NCI-H526 (cell line): ENCODE results near the gene AFF2.
"Not testable (repeated sequence)": the region's sequence is repeated elsewhere in the genome, so short reads cannot be mapped to it uniquely, and the experiment has no call there.

Experiments used
- DNase-seq, 2 experiments: peaks; one replicate each; lab custom pipeline; 2025; lab: John Stamatoyannopoulos, UW

AFF2 gene

DNA sequence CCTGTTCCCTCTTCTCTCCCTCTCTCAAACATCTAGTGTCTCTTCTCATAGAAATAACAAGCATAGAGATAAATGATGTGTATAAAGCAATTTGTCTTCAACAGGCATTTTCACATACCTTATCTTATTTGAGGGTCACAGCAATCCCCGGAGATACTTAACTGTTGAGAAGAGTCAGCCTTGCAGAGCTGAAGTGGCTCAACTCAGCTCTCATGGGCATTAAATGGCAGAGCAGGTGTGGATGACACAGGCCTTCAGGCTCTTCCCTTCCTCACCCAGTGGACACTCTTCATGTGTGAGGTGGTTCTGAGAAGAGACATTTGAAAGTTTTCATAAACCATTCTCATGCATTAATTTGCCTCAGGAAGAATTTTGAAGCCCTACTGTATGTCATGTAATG is 134.2 kb downstream of the AFF2 start:
- no peak for DNase-seq

DNA sequence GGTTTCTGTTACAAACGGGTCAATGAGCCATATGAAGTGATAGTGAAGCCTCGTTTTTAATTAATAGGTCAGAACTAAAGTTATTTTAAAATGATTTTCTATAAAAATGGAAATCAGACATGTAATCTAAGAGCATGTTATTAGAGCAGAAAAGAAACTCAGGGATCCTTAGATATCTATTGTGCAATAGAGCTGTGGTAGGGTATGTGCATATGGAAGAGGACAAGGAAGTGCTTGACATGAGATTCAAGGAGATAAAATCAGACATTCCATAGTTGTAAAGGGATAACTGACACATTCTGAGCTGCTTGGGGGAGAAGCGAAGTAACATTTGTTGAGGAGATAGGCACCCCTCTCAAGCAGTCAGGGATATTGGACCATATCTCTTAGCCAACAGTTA is 143.0 kb downstream of the AFF2 start:
- DNase-seq: no peak

DNA sequence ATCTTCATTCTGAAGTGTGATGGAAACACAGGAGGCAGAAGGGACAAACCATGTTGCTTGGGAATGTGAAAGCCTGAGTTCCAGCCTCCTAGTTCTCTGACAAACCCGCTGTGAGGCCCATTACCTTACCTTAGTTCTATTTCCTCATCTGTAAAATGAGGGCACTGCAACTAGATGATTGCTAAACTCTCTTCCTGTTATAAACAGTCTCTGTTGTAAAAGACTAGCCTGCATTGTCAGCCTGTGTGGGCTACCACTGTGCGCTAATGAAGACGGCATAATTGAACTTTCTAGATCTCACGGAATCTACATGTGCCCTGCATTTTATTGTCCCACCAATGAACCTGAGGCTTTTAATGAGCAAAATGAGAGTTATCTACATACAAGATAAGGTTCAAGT is 147.2 kb downstream of the AFF2 start:
- DNase-seq: no peak

DNA sequence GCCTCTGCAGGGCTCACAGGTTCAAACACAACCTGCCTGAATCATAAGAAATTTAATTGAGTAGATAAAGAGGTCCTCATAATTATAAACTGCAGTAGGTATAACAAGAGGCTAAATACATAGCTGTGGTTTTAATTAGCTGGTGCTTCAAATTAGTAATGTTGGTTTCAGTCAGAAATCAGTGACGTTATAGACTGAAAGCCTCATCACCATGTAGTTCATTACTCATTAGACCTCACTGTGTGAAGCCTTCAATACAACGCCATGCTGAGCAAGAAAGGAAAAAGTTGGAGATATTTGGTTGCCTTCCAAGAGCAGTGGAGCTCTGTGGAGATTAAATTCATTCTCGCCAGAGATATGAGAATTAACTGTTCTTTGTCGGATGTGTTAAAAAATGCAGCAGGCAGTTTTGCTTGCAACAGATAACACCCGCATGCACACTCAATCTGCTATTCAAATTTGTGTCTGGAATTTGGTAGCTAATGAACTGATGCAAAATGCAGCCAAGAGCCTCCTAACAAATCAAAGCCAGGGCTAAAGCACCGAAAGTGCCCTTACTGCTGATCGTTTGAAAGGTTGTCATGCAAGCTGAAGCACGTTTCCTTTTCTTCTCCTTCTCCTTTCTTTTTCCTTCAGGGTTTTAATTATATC is 148.9 kb downstream of the AFF2 start:
- no peak for DNase-seq

DNA sequence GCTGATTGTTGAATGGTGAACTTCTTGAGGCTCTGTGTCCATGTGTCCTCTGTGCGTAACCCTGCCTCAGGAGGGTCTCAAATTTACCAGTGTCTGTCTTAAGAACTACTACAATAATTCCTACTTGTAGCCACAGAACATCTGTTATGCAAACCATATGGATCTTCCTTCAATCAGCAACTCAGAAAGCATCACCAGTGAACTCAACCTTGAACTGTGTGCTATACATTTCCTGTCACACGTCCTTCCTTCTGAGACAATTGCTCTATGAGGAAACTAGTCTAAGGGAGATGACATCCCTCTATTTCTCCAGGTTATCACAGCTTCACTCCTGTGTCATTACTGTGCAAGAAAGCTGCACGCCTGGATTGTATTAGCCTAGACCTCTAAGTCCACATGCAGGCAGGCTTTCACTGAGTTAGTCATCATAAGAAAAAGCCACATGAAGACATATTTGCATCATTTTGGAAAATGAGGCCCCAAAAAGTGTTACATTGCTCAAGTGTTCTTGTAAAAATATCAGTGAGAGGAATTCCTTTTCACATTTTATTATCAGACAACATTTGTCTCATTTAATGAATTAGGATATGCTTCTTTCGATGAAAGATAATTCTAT is 157.8 kb downstream of the AFF2 start:
- DNase-seq: no peak

DNA sequence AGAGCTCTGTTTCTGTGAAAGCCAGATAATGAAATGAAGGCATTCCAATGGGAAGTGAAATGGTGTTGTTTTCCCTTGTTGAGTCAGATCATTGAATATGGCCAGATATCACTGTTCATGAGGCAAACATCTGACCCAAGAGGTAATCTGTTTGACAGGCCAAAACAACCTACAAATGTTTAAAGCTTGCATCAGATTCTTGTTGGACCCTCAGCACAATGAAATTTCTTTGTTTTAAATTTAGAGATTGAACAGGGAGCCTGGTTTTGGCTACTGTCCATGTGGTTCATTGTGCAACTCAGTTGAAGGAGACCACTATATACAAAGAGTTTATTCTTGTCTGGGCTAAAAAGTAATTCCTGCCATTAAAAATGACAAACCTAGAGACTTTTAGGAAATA is 159.1 kb downstream of the AFF2 start:
- no peak for DNase-seq

DNA sequence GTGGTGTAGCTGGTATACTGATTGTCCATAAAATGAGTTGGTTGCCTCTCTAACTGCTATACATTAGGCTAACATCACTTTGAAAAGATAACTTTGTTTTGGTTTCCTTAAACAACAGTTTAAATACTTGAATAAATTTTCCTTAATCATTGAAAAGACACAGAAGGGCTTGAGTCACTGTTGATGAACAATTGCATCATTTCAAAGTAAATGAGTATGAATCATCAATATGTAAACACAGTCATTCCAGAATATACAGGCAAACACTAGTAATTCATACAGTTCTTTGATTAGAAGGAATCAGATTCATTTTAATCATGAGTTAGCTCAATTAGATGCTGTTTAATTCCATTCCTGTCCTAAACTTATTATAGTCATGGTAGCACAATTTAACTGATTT is 160.6 kb downstream of the AFF2 start:
- DNase-seq: no peak

DNA sequence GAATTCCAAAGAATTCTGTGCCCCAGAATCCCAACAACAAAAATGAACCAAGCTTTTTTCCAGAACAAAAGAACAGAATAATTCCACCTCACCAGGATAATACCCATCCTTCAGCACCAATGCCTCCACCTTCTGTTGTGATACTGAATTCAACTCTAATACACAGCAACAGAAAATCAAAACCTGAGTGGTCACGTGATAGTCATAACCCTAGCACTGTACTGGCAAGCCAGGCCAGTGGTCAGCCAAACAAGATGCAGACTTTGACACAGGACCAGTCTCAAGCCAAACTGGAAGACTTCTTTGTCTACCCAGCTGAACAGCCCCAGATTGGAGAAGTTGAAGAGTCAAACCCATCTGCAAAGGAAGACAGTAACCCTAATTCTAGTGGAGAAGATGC is 161.6 kb downstream of the AFF2 start:
- DNase-seq: no peak

DNA sequence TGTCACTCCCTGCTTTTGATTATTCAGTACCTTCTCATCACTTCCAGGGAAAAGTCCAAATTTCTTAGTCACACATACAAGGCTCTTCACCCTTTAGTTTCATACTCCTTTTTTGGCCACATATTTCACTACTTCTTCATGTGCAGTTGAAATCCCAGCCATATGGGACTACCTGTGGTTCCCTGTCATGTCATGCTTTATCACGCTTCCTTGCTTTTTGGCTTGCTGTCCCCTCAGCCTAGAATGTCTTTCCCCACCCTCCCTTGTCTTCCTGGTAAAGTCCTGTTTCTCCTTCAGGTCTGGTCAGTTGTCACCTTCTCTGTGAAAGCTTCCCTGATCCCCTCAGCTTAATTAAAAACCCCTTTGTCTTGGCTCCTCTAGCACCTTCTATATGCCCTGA is 163.8 kb downstream of the AFF2 start:
- no peak for DNase-seq

DNA sequence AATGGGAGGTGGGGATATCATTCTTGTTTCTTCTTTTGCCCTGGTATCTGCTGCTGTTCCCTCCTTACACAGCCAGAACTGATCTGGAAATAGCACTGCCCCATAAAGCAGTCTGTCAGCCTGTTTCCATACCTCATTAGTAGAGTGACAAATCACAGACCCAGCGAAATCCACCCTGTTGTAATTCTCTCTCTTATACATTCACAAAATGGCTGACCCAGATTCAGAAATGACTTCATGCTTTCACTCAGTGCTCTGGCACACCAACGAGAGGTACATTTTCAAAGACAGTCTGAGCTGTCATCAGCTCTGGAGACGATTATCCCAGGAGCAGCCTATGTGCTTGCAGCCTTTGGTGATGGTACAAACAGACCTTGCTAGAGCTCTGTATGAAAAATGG is 164.6 kb downstream of the AFF2 start:
- no peak for DNase-seq

DNA sequence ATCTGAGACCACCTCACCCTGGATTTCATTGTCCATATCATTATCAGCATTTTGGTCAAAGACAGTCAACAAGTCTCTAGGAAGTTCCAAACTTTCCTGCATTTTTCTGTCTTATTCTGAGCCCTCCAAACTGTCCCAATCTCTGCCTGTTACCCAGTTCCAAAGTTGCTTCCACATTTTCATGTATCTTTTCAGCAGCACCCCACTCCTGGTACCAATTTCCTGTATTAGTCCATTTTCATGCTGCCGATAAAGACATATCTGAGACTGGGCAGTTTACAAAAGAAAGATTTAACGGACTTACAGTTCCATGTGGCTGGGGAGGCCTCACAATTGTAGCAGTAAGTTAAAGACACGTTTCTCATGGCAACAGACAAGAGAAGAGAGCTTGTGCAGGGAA is 168.8 kb downstream of the AFF2 start:
- DNase-seq: not testable (repeated sequence)

DNA sequence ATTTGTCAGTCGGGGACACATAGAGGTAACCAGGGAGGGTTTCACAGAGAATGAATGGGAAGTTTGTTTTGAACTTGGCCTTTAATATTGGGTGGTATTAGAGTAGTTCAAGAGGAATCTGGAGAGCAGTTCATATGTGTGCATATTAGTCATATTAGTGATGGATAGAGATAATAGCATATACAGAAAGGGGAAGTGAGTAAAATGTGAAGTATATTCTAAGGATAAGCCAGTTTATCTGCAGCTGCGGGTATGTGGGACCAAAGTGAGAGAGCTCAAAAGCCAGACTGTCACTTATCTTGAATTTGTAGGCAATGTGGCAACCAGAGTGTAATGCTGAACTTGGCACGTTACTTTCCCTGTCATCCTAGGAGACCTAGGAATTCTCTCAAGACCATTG is 169.9 kb downstream of the AFF2 start:
- no peak for DNase-seq

DNA sequence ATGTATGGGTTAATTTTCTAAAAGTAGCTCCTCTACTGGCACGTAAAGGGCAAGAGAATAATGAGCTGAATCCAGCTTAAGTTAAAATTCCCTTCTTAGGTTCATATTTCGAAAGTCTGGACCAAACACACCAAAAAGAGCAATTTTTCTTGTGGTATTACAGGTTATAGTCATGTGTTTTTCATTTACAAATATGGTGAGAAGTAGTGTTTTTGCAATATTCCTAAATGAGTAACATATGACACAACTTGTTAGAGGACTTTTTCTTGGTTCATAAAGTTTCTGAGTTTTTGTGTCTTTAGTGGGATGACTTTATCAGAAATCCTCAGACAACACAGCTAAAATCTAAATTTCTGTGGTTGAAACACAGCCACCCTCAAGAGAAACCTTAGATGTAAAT is 172.1 kb downstream of the AFF2 start:
- no peak for DNase-seq

DNA sequence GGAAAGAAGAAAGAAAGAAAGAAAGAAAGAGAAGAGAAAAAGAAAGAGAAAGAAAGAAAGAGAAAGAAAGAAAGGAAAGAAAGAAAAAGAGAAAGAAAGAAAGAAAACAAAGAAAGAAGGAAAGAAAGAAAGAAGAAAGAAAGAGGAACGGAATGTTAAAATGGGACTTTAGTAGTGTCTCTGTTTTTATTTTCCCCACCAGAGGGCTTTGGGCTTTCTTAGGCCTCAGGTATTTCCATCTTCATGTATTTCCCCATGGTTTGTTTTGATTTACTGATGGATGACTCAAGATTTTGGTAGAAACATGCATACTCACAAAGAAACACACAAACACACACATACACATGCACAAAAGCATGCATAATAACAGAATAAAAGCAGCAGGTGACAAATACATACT is 181.2 kb downstream of the AFF2 start:
- no peak for DNase-seq

DNA sequence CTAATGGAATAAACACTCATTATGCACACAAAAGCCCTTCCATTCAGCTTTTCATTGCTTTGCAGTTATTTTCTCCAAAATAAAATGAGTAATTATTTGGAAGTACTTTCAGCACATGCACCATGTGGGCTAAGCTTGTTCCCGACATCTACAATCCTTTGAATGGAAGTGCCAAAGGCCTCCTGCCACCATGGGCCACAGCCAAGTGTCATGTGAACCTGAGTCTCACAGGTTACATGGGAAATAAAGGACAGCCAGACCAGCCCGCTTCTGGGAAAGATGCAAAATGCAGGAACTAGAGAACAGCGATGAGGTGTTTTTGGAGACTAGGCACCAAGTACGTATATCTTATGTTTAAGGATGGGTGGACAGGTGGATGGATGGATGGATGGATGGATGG is 181.8 kb downstream of the AFF2 start:
- no peak for DNase-seq

DNA sequence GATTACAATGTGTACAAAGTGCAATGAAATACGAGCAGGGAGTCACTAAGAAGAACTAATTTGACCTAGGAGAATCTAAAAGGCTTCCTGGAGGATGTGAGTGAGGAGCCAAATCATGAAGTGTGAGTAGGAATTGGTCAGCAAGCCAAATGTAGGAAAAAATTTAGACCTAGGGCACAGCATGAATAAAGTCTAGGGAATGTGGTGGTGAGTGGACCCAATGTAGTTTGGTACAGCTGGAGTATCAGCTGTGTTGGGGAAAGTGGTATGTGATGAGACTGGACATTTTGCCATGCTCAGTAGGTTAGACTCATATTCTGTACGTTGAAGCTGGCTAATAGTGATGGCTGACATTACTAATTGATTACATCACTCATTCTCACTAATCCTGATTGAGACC is 191.0 kb downstream of the AFF2 start:
- DNase-seq: no peak

DNA sequence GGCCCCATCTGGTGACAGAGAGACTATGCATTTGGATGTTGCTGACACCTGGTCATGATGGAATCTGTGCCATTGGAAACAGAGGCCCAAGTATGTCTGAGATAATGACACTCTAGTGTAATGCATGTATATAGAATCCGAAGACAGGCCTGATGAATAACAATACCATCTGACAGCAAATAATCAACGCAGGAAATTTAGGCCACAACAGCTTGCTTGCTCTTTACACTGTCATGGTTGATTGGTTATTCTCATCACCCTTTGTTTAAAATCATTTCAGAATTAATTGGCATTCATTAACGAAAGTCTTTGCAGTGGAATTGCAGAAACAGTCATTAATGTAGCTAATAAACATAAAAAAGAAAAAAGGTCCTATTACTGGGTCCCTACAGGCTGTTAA is 194.8 kb downstream of the AFF2 start:
- DNase-seq: no peak

DNA sequence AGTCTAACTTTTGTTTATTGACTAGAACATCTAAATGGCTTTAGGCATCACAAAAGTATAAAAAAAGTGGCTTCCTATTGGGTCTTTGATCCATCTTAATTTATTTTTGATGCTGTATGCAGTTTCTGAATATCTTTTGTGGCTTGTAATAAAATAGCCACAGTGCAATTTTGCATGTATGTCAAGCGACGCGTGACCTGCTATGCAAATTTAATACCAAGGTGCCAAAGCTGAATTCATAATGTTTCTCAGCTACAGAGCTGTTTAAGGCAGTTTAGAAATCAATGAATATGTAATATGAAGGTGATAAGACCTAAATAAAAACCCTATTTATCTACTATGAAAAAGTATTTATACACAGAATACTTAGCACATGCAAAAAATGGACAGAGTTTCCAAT is 197.8 kb downstream of the AFF2 start:
- DNase-seq: peak; percentile 47 to 57

DNA sequence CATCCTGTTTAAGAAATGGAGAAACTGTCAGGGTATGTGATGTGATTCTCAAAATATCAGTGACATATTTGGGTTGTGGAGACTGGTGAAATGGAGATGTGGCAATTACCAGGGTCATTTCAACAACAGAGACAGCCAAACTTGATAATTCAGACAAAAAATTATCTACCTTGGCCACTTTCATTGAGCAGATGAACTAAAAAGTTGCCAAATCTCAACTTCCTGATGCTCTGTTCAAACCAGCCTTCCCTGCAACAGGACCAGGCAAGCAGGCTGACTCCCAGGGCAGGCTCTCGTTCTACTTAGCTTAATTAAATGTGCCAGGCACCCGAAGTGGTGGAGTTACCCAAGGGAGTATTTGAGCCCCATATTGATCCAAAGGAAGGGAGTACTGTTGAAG is 199.6 kb downstream of the AFF2 start:
- DNase-seq: no peak

DNA sequence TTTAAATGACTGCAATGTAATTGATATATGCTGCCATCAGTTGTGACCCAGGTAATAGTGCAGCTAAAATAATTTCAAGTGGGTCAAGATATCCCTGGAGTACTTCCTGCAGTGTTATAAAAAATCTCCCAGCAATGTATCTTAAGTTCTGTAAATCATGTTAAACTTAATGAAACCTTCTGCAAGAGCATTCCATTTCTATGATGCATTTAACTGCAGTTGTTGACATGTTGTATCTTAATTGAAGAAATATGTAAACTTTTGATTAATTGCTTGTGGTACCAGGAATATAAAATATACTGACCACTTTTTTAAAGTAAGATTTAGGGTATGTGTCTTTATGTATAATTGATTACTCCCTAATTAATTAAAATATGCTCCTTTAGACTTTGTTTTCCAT is 213.6 kb downstream of the AFF2 start:
- no peak for DNase-seq

DNA sequence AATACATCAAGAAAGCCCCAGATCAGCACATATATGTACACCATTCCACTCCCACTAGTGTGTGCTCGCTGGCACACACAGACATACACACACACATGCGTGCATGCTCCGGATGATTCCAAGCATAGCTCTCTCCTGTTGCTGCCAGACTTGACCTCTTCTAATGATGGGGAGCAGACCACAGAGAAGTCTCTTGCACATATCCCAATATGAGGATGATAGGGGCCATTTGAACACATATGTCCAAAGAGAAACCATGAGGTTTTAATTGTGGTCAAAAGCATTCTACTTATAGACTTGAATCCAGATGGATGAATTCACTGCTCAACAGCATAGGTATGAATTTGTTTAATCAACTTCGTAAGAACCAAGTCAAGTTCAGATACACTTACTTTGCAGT is 214.9 kb downstream of the AFF2 start:
- no peak for DNase-seq

DNA sequence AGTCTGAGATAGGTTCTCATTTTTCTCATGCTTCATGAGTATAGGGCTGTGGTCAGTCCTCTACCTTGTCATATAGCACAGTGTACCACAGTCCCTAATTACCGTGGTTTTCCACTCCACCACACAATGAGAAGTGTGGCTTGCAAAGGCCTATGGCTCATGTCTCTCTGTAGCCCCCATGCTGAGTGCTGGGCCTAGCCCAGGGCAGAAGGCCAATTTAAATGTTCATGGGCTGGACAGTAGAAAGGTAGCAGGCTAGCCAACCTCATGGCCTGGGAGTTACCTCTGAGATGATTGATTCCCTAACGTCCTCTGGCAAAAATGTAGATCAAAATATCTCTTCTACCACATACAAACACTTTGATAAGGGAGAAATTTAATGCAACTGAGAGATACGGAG is 222.5 kb downstream of the AFF2 start:
- no peak for DNase-seq

DNA sequence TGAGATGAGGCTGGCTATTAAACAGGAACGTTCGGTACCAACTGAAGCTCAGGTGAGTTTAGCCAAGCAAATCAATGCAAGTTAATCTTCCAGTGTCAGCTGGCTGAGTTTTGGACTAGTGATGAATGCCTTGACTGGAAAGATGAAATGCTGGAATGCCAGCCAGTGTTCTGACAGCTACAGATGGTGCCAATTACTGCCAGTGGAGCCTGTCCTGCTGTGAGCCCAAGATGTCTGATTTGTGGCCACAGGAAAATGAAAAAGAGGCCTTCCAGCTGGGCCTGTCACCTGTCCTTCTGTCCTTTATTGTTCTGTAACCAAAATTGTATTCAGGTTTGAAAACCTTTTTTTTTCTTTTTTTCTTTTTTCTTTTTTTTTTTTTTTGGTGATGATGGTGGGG is 223.1 kb downstream of the AFF2 start:
- DNase-seq: no peak

DNA sequence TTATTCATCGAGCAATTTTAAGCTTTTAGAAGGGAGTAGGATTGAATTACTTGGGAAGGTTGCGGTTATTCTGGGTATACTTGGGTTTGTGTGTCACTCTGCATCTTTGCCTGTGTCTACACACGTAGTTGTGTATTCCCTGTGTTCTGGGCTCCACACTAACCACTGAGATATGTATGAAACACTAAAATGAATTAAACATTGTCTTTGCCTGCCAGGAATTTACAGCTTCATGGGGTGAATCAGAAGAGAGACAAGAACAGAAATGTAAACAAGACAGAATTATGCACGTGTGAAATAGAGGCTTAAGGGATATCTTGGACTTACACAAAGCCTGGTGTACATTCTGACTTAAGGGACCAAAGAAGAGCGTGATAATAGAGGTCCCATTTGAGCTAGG is 228.5 kb downstream of the AFF2 start:
- DNase-seq: no peak
